HEK293 (cell line): Measurements from ENCODE around the gene TMEM143.

Experiments used
- BCL11B ChIP-seq: fragments of 450-650 bp; formaldehyde crosslinking; IDR thresholded peaks from 2 replicates; pipeline ENCODE4 v1.5.1; 2016; ENCODE audit warnings: low read depth, missing biosample characterization, missing genetic modification characterization
- CTCF ChIP-seq: fragments of 450-650 bp; formaldehyde crosslinking; IDR thresholded peaks from 2 replicates; pipeline ENCODE4 v1.5.1; 2016; ENCODE audit warnings: missing biosample characterization, missing genetic modification characterization
- GLIS1 ChIP-seq: fragments of 450-650 bp; formaldehyde crosslinking; IDR thresholded peaks from 2 replicates; pipeline ENCODE4 v1.5.1; 2016; ENCODE audit warnings: missing biosample characterization, missing genetic modification characterization
- HOXC10 ChIP-seq: sonication (generic); formaldehyde crosslinking; IDR thresholded peaks from 2 replicates; pipeline ENCODE4 v1.8.1; 2023; ENCODE audit warnings: mild to moderate bottlenecking, missing genetic modification reagents
- INSM2 ChIP-seq: fragments of 450-650 bp; formaldehyde crosslinking; IDR thresholded peaks from 2 replicates; pipeline ENCODE4 v1.5.1; 2016; ENCODE audit warnings: missing biosample characterization, missing genetic modification characterization
- KLF16 ChIP-seq: fragments of 450-650 bp; formaldehyde crosslinking; IDR thresholded peaks from 2 replicates; pipeline ENCODE4 v1.5.1; 2017; ENCODE audit warnings: missing biosample characterization, missing genetic modification characterization
- PRDM10 ChIP-seq: fragments of 450-650 bp; formaldehyde crosslinking; IDR thresholded peaks from 2 replicates; pipeline ENCODE4 v1.5.1; 2016; ENCODE audit warnings: missing biosample characterization, missing genetic modification characterization
- RBAK ChIP-seq: fragments of 450-650 bp; formaldehyde crosslinking; IDR thresholded peaks from 2 replicates; pipeline ENCODE4 v1.5.1; 2016; ENCODE audit warnings: missing biosample characterization, missing genetic modification characterization
- SETDB1 ChIP-seq: IDR thresholded peaks from one replicate; pipeline ENCODE4 v1.6.1; 2017; ENCODE audit warnings: mild to moderate bottlenecking, low read length, moderate library complexity, mixed read lengths; ENCODE audit not compliant: insufficient read length
- SP2 ChIP-seq: fragments of 450-650 bp; formaldehyde crosslinking; IDR thresholded peaks from 2 replicates; pipeline ENCODE4 v1.5.1; 2016; ENCODE audit warnings: missing biosample characterization, missing genetic modification characterization
- TCF7L2 ChIP-seq: IDR thresholded peaks from 2 replicates; pipeline ENCODE4 v1.6.1; 2011; ENCODE audit warnings: low read depth, mild to moderate bottlenecking, inconsistent platforms, low read length, moderate library complexity, borderline replicate concordance
- ZBTB1 ChIP-seq: fragments of 450-650 bp; formaldehyde crosslinking; IDR thresholded peaks from 2 replicates; pipeline ENCODE4 v1.5.1; 2016; ENCODE audit warnings: missing biosample characterization, missing genetic modification characterization
- ZBTB26 ChIP-seq: fragments of 450-650 bp; formaldehyde crosslinking; optimal IDR thresholded peaks from 2 replicates; pipeline ENCODE3; 2016; ENCODE audit warnings: missing biosample characterization, mild to moderate bottlenecking, missing genetic modification characterization
- ZNF223 ChIP-seq: fragments of 450-650 bp; formaldehyde crosslinking; IDR thresholded peaks from 2 replicates; pipeline ENCODE4 v1.5.1; 2016; ENCODE audit warnings: missing biosample characterization, missing genetic modification characterization
- ZNF311 ChIP-seq: fragments of 450-650 bp; formaldehyde crosslinking; IDR thresholded peaks from 2 replicates; pipeline ENCODE4 v1.5.1; 2017; ENCODE audit warnings: missing biosample characterization, missing genetic modification characterization, borderline replicate concordance
- ZNF350 ChIP-seq: fragments of 450-650 bp; formaldehyde crosslinking; IDR thresholded peaks from 2 replicates; pipeline ENCODE4 v1.5.0; 2017; ENCODE audit warnings: missing biosample characterization, mild to moderate bottlenecking, missing genetic modification characterization
- ZNF354C ChIP-seq: fragments of 450-650 bp; formaldehyde crosslinking; IDR thresholded peaks from 2 replicates; pipeline ENCODE4 v1.5.1; 2016; ENCODE audit warnings: missing biosample characterization, missing genetic modification characterization, low read depth, borderline replicate concordance
- ZNF362 ChIP-seq: fragments of 450-650 bp; formaldehyde crosslinking; IDR thresholded peaks from 2 replicates; pipeline ENCODE4 v1.5.1; 2016; ENCODE audit warnings: missing biosample characterization, missing genetic modification characterization
- ZNF398 ChIP-seq: fragments of 450-650 bp; formaldehyde crosslinking; IDR thresholded peaks from 2 replicates; pipeline ENCODE4 v1.5.1; 2017; ENCODE audit warnings: missing biosample characterization, missing genetic modification characterization
- ZNF416 ChIP-seq: fragments of 450-650 bp; formaldehyde crosslinking; IDR thresholded peaks from 2 replicates; pipeline ENCODE4 v1.5.1; 2016; ENCODE audit warnings: missing biosample characterization, missing genetic modification characterization
- ZNF513 ChIP-seq: fragments of 450-650 bp; IDR thresholded peaks from 2 replicates; pipeline ENCODE4 v1.5.1; 2018; ENCODE audit warnings: missing biosample characterization, missing genetic modification characterization
- ZNF521 ChIP-seq: fragments of 450-650 bp; formaldehyde crosslinking; IDR thresholded peaks from 2 replicates; pipeline ENCODE4 v1.5.1; 2017; ENCODE audit warnings: missing biosample characterization, mild to moderate bottlenecking, missing genetic modification characterization
- ZNF555 ChIP-seq: fragments of 450-650 bp; formaldehyde crosslinking; conservative IDR thresholded peaks from 2 replicates; pipeline ENCODE4 v1.5.1; 2017; ENCODE audit warnings: missing biosample characterization, mild to moderate bottlenecking, missing genetic modification characterization, inconsistent platforms
- ZNF629 ChIP-seq: fragments of 450-650 bp; formaldehyde crosslinking; IDR thresholded peaks from 2 replicates; pipeline ENCODE4 v1.5.1; 2017; ENCODE audit warnings: missing biosample characterization, missing genetic modification characterization
- ZNF707 ChIP-seq: fragments of 450-650 bp; formaldehyde crosslinking; IDR thresholded peaks from 2 replicates; pipeline ENCODE4 v1.5.1; 2016; ENCODE audit warnings: missing biosample characterization, missing genetic modification characterization
- ZNF776 ChIP-seq: fragments of 450-650 bp; formaldehyde crosslinking; IDR thresholded peaks from 2 replicates; pipeline ENCODE4 v1.5.0; 2017; ENCODE audit warnings: missing biosample characterization, missing genetic modification characterization, borderline replicate concordance
- ZNF837 ChIP-seq: fragments of 450-650 bp; formaldehyde crosslinking; IDR thresholded peaks from 2 replicates; pipeline ENCODE4 v1.5.1; 2016; ENCODE audit warnings: missing biosample characterization, missing genetic modification characterization

The TMEM143 gene

GRCh38 chr19:48362716-48363499 lies 832 bp downstream of the TMEM143 start (continued):
- TF ChIP-seq ZNF311 (tag by site-specific recombination) (no peak), ZNF555 (tag by site-specific recombination) (no peak), ZNF350 (tag by site-specific recombination) (no peak), RBAK (tag by site-specific recombination) (no peak), ZNF398 (peak; percentile 19; the same call in 1 of the 2 replicates), ZNF362 (tag by site-specific recombination) (no peak), BCL11B (no peak), ZNF629 (tag by site-specific recombination) (no peak), ZBTB26 (no peak), PRDM10 (peak; percentile 88), ZBTB1 (tag by site-specific recombination) (no peak), ZNF513 (tag by site-specific recombination) (0 out of 2 replicates have a peak, but pooled peaks have one; percentile 17), HOXC10 (no peak), ZNF354C (no peak), ZNF707 (tag by site-specific recombination) (no peak), TCF7L2 (no peak), ZNF521 (tag by site-specific recombination) (no peak), ZNF837 (no peak), ZNF223 (tag by site-specific recombination) (no peak), ZNF776 (tag by site-specific recombination) (no peak), GLIS1 (tag by site-specific recombination) (no peak), CTCF (no peak), SETDB1 (no peak), INSM2 (no peak), SP2 (tag by site-specific recombination) (peak; percentile 42), ZNF416 (no peak), KLF16 (tag by site-specific recombination) (no peak; the same call in 1 of the 2 replicates)
